HL-60 (cell line): ENCODE data around the gene ANO5.

Source experiments
- CTCF ChIP-seq: IDR thresholded peaks from one replicate; pipeline ENCODE4 v1.5.1; 2011; ENCODE audit warnings: low read length, control low read depth, inconsistent platforms; ENCODE audit not compliant: insufficient read depth
- GABPA ChIP-seq: IDR thresholded peaks from 2 replicates; pipeline ENCODE4 v1.6.1; 2012; ENCODE audit warnings: low read depth
- POLR2AphosphoS5 ChIP-seq: IDR thresholded peaks from 2 replicates; pipeline ENCODE4 v1.6.1; 2012; ENCODE audit warnings: low read depth
- REST ChIP-seq: IDR thresholded peaks from 2 replicates; pipeline ENCODE4 v1.6.1; 2012; ENCODE audit warnings: low read depth; ENCODE audit not compliant: insufficient replicate concordance

DNA sequence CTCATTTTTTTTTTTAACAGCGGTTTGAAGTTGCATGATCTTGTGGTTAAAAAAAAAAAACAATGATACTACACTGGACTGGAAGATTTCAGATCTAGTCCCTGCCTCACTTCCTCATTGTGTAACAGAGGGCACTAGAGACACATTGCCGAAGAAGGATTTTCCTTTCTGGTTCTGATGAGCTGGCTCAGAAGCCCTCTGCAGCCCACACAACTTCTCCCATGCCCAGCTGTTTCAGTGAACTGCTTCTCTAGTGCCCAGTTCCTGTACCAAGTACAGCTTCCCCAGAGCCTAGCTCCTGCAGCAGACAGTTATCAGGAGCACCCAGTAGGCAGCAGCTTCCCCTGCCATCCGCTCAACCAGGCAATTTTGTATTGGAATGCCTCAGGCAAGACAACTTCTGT is 29.5 kb upstream of the ANO5 start:
- TF ChIP-seq CTCF: no peak
- no peak for TF ChIP-seq REST
- peak; percentile 19 for TF ChIP-seq GABPA
- TF ChIP-seq POLR2AphosphoS5: peak; percentile 62
